Epithelial cell of esophagus (primary cell): Measurements from ENCODE around the gene ELAVL3.
"Not testable (repeated sequence)": the region's sequence is repeated elsewhere in the genome, so short reads cannot be mapped to it uniquely, and the experiment has no call there.

Experiments
- DNase-seq: peaks from one replicate; pipeline ENCODE4 v3.0.0; 2010; ENCODE audit warnings: low read depth
- H3K4me3 ChIP-seq: 2 replicates; pipeline ENCODE4 v1.5.1; 2011; ENCODE audit warnings: mild to moderate bottlenecking, low read length, control low read depth
- TF ChIP-seq, protein P1 (sequence below): IDR thresholded peaks from 2 replicates; pipeline ENCODE4 v1.5.1; 2011; ENCODE audit warnings: low read depth, mild to moderate bottlenecking, low read length, control low read depth, inconsistent platforms; ENCODE audit not compliant: insufficient read depth; ENCODE audit errors: missing control alignments

ELAVL3 gene

GRCh38 chr19:11457831-11458230 is 23.0 kb downstream of the ELAVL3 start:
- TF ChIP-seq, protein P1, sequence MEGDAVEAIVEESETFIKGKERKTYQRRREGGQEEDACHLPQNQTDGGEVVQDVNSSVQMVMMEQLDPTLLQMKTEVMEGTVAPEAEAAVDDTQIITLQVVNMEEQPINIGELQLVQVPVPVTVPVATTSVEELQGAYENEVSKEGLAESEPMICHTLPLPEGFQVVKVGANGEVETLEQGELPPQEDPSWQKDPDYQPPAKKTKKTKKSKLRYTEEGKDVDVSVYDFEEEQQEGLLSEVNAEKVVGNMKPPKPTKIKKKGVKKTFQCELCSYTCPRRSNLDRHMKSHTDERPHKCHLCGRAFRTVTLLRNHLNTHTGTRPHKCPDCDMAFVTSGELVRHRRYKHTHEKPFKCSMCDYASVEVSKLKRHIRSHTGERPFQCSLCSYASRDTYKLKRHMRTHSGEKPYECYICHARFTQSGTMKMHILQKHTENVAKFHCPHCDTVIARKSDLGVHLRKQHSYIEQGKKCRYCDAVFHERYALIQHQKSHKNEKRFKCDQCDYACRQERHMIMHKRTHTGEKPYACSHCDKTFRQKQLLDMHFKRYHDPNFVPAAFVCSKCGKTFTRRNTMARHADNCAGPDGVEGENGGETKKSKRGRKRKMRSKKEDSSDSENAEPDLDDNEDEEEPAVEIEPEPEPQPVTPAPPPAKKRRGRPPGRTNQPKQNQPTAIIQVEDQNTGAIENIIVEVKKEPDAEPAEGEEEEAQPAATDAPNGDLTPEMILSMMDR: no peak
- no peak overlapping the region for H3K4me3 ChIP-seq

GRCh38 chr19:11457115-11457514 is 23.7 kb downstream of the ELAVL3 start:
- TF ChIP-seq, protein P1: no peak
- H3K4me3 ChIP-seq: no peak overlapping the region
- DNase-seq: no peak

More at GRCh38 chr19:11457831-11458230, 23.0 kb downstream of the ELAVL3 start:
- DNase-seq: no peak

- no peak overlapping the region for H3K4me3 ChIP-seq
- TF ChIP-seq, protein P1: no peak
- no peak for DNase-seq
Observed at GRCh38 chr19:11456659-11457058, 24.2 kb downstream of the ELAVL3 start.

GRCh38 chr19:11455233-11455554 is 25.7 kb downstream of the ELAVL3 start:
- H3K4me3 ChIP-seq, DNase-seq: not testable (repeated sequence)

GRCh38 chr19:11453468-11454341 is 27.1 kb downstream of the ELAVL3 start:
- no peak overlapping the region for H3K4me3 ChIP-seq
- DNase-seq: no peak
- TF ChIP-seq, protein P1: peak; percentile 22

GRCh38 chr19:11452620-11453310 is 28.1 kb downstream of the ELAVL3 start:
- TF ChIP-seq, protein P1: no peak
- DNase-seq: no peak
- no peak overlapping the region for H3K4me3 ChIP-seq

DNA sequence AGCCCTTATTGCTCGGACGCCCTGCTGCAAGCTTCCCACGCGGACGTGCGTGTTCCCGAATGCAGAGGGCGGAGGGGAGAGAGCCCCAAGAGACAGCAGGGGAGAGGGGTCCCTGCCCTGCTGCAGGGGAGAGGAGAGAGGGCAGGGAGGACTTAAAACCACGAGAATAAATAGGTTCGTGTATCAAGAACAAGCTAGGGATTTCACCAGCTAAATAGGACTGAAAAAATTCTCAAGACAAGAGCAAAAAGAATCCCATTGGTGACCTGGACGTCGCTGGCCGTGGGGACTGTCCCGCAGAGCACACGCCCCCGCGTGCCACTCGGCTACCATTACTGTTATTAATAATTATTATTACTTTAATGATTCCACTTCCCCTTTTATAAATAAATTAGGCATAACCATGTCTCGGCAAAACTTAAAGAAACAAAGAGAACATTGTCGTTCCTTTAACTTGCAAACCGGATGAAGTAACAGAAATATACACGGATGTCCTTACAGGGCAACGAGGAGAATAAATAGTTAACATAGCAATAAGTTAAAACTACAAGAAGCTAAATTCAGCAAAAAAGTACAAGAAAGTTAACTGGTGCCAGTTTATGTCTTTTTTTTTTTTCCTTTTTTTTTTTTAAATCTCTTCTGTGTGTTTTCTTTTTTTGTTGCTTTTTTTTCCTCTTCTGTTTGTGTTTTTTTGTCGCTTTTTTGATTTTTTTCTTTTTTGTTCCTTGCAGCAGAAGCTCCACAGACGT is 28.8 kb downstream of the ELAVL3 start:
- no peak overlapping the region for H3K4me3 ChIP-seq
- no peak for DNase-seq
- TF ChIP-seq, protein P1: no peak
